ENCODE data around the gene PHC2. TPM values are rescaled to one million over a fixed set of nuclear protein-coding genes. Genes with fewer than 3 reads are reported as not detected.
"Not testable (repeated sequence)": the region's sequence is repeated elsewhere in the genome, so short reads cannot be mapped to it uniquely, and the experiment has no call there.

Gene PHC2
- total and polyA plus RNA-seq, 9 of the 15 experiments (the other 6 are each of a cell fraction or from before 2014, with no cell fraction given): 3.1 to 67.6 (median 34.6) TPM

- Histone ChIP-seq H2AFZ (ENCODE audit: low read depth, low read length) (no peak overlapping the region), H4K20me1 (replicated peaks; ENCODE audit: control insufficient read depth, insufficient read depth, low read length) (peaks cover 5% of the 10 kb centered on the region), H3K4me3 (no peak overlapping the region), H3K9me1 (ENCODE audit: control insufficient read depth, insufficient read depth, low read length) (no peaks in the 10 kb centered on the region), H3K9ac (ENCODE audit: insufficient read depth in 1 of 2, low read depth in 2 of 2, low read length in 2 of 2) (no peak overlapping the region), H3K36me3 (ENCODE audit: control insufficient read depth, insufficient read depth, low read length) (no peaks in the 10 kb centered on the region), H3K9me3 (replicated peaks; ENCODE audit: control insufficient read depth, insufficient read depth, low read depth, low read length) (no peaks in the 10 kb centered on the region), H3K4me1 (replicated peaks in 1 of 2; ENCODE audit: control insufficient read depth in 2 of 2, insufficient read depth in 2 of 2, low read length in 2 of 2) (peaks cover 0 to 11% of the 10 kb centered on the region in 2 experiments; a peak in 1 of 5 replicates), H3K4me2 (ENCODE audit: insufficient read depth, low read length) (no peak overlapping the region), H3K27ac (ENCODE audit: extremely low read depth, low read depth, low read length) (no peak overlapping the region), H3K79me2 (ENCODE audit: control insufficient read depth, insufficient read depth, low read length) (no peaks in the 10 kb centered on the region), H3K27me3 (ENCODE audit: control insufficient read depth in 2 of 2, insufficient read depth in 2 of 2, low read length in 2 of 2) (peaks cover 31 to 55% of the 10 kb centered on the region in 2 experiments)
- intact Hi-C loops (cut with micrococcal nuclease) (no loop called here), in situ Hi-C loops (cut with MboI) (no loop called here)
- ChIA-PET POLR2A (interaction anchor here (0.7 kb wide), 1 partner anchor 10 kb away, joined by 3 read pairs; the partner anchor contains the start of gene A3GALT2), CTCF (ENCODE audit: low intra/inter-chr PET ratio) (interaction anchor here (1.6 kb wide), 1 partner anchor 15 kb away, joined by 5 read pairs; no protein-coding TSS in a partner anchor)
- no peak for FAIRE-seq
- BruUV-seq (replicated peaks): no TSS peak
- 5% methylated on average over 8 of the region's 8 CpGs for WGBS (ENCODE audit: insufficient coverage, low coverage, missing lambda C conversion rate)
- TF ChIP-seq HOXB6 (CRISPR knock-in tag; IDR thresholded peaks at IDR 0.05; ENCODE audit: borderline replicate concordance): no peak
- TF ChIP-seq SRSF1 (IDR thresholded peaks at IDR 0.05; ENCODE audit: low read depth, low read length): no peak
- TF ChIP-seq ZFP1 (CRISPR knock-in tag; IDR thresholded peaks at IDR 0.05): no peak
- no peak for TF ChIP-seq ZNF583 (CRISPR knock-in tag; IDR thresholded peaks at IDR 0.05)
- no peak for TF ChIP-seq TOE1 (IDR thresholded peaks at IDR 0.05; ENCODE audit: borderline replicate concordance)
- no peak for TF ChIP-seq TOE1 (CRISPR knock-in tag; IDR thresholded peaks at IDR 0.05; ENCODE audit: borderline replicate concordance, low read depth)
- TF ChIP-seq ZNF561 (CRISPR knock-in tag; conservative IDR thresholded peaks at IDR 0.05): no peak
- TF ChIP-seq XRCC4 (IDR thresholded peaks at IDR 0.05; ENCODE audit: extremely low read depth, insufficient read depth, insufficient read length): no peak
- TF ChIP-seq FOXK1 (CRISPR knock-in tag; IDR thresholded peaks at IDR 0.05; ENCODE audit: borderline replicate concordance): no peak
- DNase-seq (ENCODE audit: extremely low read depth in 1 of 4, low spot score in 3 of 4): no peak
- no peak for ATAC-seq
Observed at GRCh38 chr1:33310702-33311101, 120.2 kb downstream of the PHC2 start.

DNA sequence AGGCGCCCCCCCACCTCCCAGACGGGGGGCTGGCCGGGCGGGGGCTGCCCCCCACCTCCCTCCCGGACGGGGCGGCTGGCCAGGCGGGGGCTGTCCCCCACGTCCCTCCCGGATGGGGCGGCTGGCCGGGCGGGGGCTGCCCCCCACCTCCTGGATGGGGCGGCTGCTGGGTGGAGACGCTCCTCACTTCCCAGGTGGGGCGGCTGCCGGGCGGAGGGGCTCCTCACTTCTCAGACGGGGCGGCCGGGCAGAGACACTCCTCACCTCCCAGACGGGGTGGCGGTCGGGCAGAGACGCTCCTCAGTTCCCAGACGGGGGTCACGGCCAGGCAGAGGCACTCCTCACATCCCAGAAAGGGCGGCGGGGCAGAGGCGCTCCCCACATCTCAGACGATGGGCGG, 121.5 kb downstream of the PHC2 start:
- peaks cover 0 to 11% of the 10 kb centered on the region in 2 experiments; a peak in 1 of 5 replicates for H3K4me1 ChIP-seq (replicated peaks in 1 of 2; ENCODE audit: control insufficient read depth in 2 of 2, insufficient read depth in 2 of 2, low read length in 2 of 2)
- H3K27me3 ChIP-seq (ENCODE audit: control insufficient read depth in 2 of 2, insufficient read depth in 2 of 2, low read length in 2 of 2): peaks cover 27 to 52% of the 10 kb centered on the region in 2 experiments
- H3K27ac ChIP-seq (ENCODE audit: extremely low read depth, low read depth, low read length); H3K9me3 ChIP-seq (replicated peaks; ENCODE audit: control insufficient read depth, insufficient read depth, low read depth, low read length); ATAC-seq; DNase-seq (ENCODE audit: extremely low read depth in 1 of 4, low spot score in 3 of 4); H3K36me3 ChIP-seq (ENCODE audit: control insufficient read depth, insufficient read depth, low read length); POLR2A ChIA-PET; H3K4me2 ChIP-seq (ENCODE audit: insufficient read depth, low read length); H3K9me1 ChIP-seq (ENCODE audit: control insufficient read depth, insufficient read depth, low read length); H3K4me3 ChIP-seq; intact Hi-C loops (cut with micrococcal nuclease); in situ Hi-C loops (cut with MboI); H4K20me1 ChIP-seq (replicated peaks; ENCODE audit: control insufficient read depth, insufficient read depth, low read length); H3K9ac ChIP-seq (ENCODE audit: insufficient read depth in 1 of 2, low read depth in 2 of 2, low read length in 2 of 2); FAIRE-seq; H3K79me2 ChIP-seq (ENCODE audit: control insufficient read depth, insufficient read depth, low read length); H2AFZ ChIP-seq (ENCODE audit: low read depth, low read length); BruUV-seq (replicated peaks): not testable (repeated sequence)
- WGBS (ENCODE audit: insufficient coverage, low coverage, missing lambda C conversion rate): 26% methylated on average over 11 of the region's 32 CpGs
- CTCF ChIA-PET (ENCODE audit: low intra/inter-chr PET ratio): interaction anchor here (0.5 kb wide), 1 partner anchor 171 kb away, joined by 3 read pairs; no protein-coding TSS in a partner anchor

Data from K562 (cell line).